ENCODE measurements around the gene CLCN6.

GRCh38 chr1:11777658-11778322, 28.2 kb upstream of the CLCN6 start:
- TF ChIP-seq CTCF (IDR thresholded peaks at IDR 0.05; ENCODE audit: control extremely low read depth in 1 of 3, insufficient read depth in 1 of 3, low read depth in 1 of 3, low read length in 3 of 3) (no peak), E2F6 (IDR thresholded peaks at IDR 0.05) (no peak), EZH2 (IDR thresholded peaks at IDR 0.05; ENCODE audit: low read depth, low read length, severe bottlenecking) (no peak), HDAC2 (IDR thresholded peaks at IDR 0.05; ENCODE audit: borderline replicate concordance in 1 of 2, low read depth in 2 of 2, low read length in 2 of 2) (no peak)
